Liver (tissue), 9 donors: ENCODE data around the gene ZNF678. TPM values are rescaled to one million over a fixed set of nuclear protein-coding genes. Genes with fewer than 3 reads are reported as not detected.

ENCODE experiments used
- DNase-seq: peaks from one replicate; pipeline ENCODE4 v3.0.0-alpha.2; 2017; ENCODE audit warnings: low spot score
- H3K27ac ChIP-seq, 2 donors: one replicate each; pipeline ENCODE4 v1.7.0; 2013; ENCODE audit warnings: inconsistent platforms in 2 of 2, low read length in 2 of 2, control low read depth in 1 of 2, low read depth in 1 of 2, mild to moderate bottlenecking in 1 of 2
- H3K27me3 ChIP-seq, 4 donors: one replicate each; pipeline versions ENCODE4 v1.6.1 to v1.7.0; 2013; ENCODE audit warnings: low read length in 3 of 4, inconsistent platforms in 1 of 4, mild to moderate bottlenecking in 1 of 4, moderate library complexity in 1 of 4; ENCODE audit not compliant: control insufficient read depth in 4 of 4, insufficient read depth in 4 of 4
- H3K36me3 ChIP-seq, 4 donors: one replicate each; pipeline versions ENCODE4 v1.6.1 to v1.7.0; 2013; ENCODE audit warnings: low read length in 3 of 4, mild to moderate bottlenecking in 3 of 4, low read depth in 1 of 4, moderate library complexity in 1 of 4; ENCODE audit not compliant: control insufficient read depth in 4 of 4, insufficient read depth in 3 of 4
- H3K4me1 ChIP-seq, 4 donors: one replicate each; pipeline versions ENCODE4 v1.6.1 to v1.7.0; 2013; ENCODE audit warnings: low read length in 3 of 4, mild to moderate bottlenecking in 3 of 4, moderate library complexity in 1 of 4; ENCODE audit not compliant: control insufficient read depth in 4 of 4, insufficient read depth in 4 of 4
- H3K4me3 ChIP-seq, 3 donors: one replicate each; pipeline versions ENCODE4 v1.6.1 to v1.7.0; 2013; ENCODE audit warnings: low read length in 3 of 3, control low read depth in 1 of 3, low read depth in 1 of 3, mild to moderate bottlenecking in 1 of 3
- H3K9ac ChIP-seq, 2 donors: one replicate each; pipeline ENCODE4 v1.7.0; 2013; ENCODE audit warnings: low read length in 2 of 2, mild to moderate bottlenecking in 2 of 2, moderate library complexity in 2 of 2, control low read depth in 1 of 2, low read depth in 1 of 2
- H3K9me3 ChIP-seq, 4 donors: one replicate each; pipeline versions ENCODE4 v1.6.1 to v1.7.0; 2013; ENCODE audit warnings: low read length in 3 of 4; ENCODE audit not compliant: control insufficient read depth in 4 of 4
- ATF3 ChIP-seq: IDR thresholded peaks from 2 replicates; pipeline ENCODE4 v1.6.1; 2016; ENCODE audit warnings: antibody characterized with exemption
- CTCF ChIP-seq: fragments of 150-350 bp; IDR thresholded peaks from 2 replicates; pipeline ENCODE4 v1.5.1; 2017; ENCODE audit warnings: improper control_type of control experiment, low read depth, low read length; ENCODE audit not compliant: missing input control
- EGR1 ChIP-seq, 2 donors: IDR thresholded peaks; 2 replicates each; pipeline ENCODE4 v1.6.1; 2016 to 2018; ENCODE audit warnings: antibody characterized with exemption in 2 of 2, low read depth in 2 of 2
- FOXA1 ChIP-seq: IDR thresholded peaks from 2 replicates; pipeline ENCODE4 v1.6.1; 2016; ENCODE audit warnings: antibody characterized with exemption
- FOXA2 ChIP-seq: IDR thresholded peaks from 2 replicates; pipeline ENCODE4 v1.6.1; 2016; ENCODE audit warnings: antibody characterized with exemption
- GABPA ChIP-seq, 2 donors: IDR thresholded peaks in 1 of 2; conservative IDR thresholded peaks in 1 of 2; 2 replicates each; pipeline ENCODE4 v1.6.1; 2016; ENCODE audit warnings: antibody characterized with exemption in 2 of 2, mild to moderate bottlenecking in 1 of 2, moderate library complexity in 1 of 2
- HNF4A ChIP-seq, 2 donors: conservative IDR thresholded peaks; 2 replicates each; pipeline ENCODE4 v1.6.1; 2016; ENCODE audit warnings: antibody characterized with exemption in 2 of 2, mild to moderate bottlenecking in 2 of 2
- HNF4G ChIP-seq: IDR thresholded peaks from 2 replicates; pipeline ENCODE4 v1.6.1; 2016; ENCODE audit warnings: antibody characterized with exemption
- JUND ChIP-seq, 2 donors: IDR thresholded peaks; 2 replicates each; pipeline ENCODE4 v1.6.1; 2016; ENCODE audit warnings: antibody characterized with exemption in 2 of 2
- MAX ChIP-seq: IDR thresholded peaks from 2 replicates; pipeline ENCODE4 v1.6.1; 2016; ENCODE audit warnings: antibody characterized with exemption
- NR2F2 ChIP-seq: IDR thresholded peaks from 2 replicates; pipeline ENCODE4 v1.6.1; 2016; ENCODE audit warnings: antibody characterized with exemption
- RAD21 ChIP-seq, 2 donors: IDR thresholded peaks; 2 replicates each; pipeline ENCODE4 v1.6.1; 2016; ENCODE audit warnings: antibody characterized with exemption in 2 of 2, mild to moderate bottlenecking in 2 of 2
- REST ChIP-seq: IDR thresholded peaks from 2 replicates; pipeline ENCODE4 v1.6.1; 2016; ENCODE audit warnings: antibody characterized with exemption, mild to moderate bottlenecking
- RXRA ChIP-seq, 2 donors: IDR thresholded peaks; 2 replicates each; pipeline ENCODE4 v1.6.1; 2017 to 2018; ENCODE audit warnings: antibody characterized with exemption in 2 of 2, mild to moderate bottlenecking in 1 of 2
- SP1 ChIP-seq: IDR thresholded peaks from 2 replicates; pipeline ENCODE4 v1.6.1; 2018; ENCODE audit warnings: antibody characterized with exemption, mild to moderate bottlenecking
- TAF1 ChIP-seq: conservative IDR thresholded peaks from 2 replicates; pipeline ENCODE4 v1.6.1; 2016; ENCODE audit warnings: antibody characterized with exemption, mild to moderate bottlenecking
- YY1 ChIP-seq: IDR thresholded peaks from 2 replicates; pipeline ENCODE4 v1.6.1; 2016; ENCODE audit warnings: antibody characterized with exemption, mild to moderate bottlenecking
- ZBTB33 ChIP-seq: IDR thresholded peaks from 2 replicates; pipeline ENCODE4 v1.6.1; 2016; ENCODE audit warnings: antibody characterized with exemption
- WGBS: extraction: QIAGEN DNeasy Blood & Tissue Kit; methylation state at CpG from one replicate; pipeline ENCODE4 v1.1.7; 2013; 5-methylcytosine and 5-hydroxymethylcytosine counted together
- polyA plus RNA-seq, 2 donors: library from polyadenylated mRNA; stranded (reverse) in 1 of 2; unstranded in 1 of 2; fragments of 200-250 nt in 1 of 2; fragments of >200 nt in 1 of 2; fragmentation: Nextera tagmentation in 1 of 2; extraction: Ambion mirVana in 1 of 2; gene quantifications; one replicate each; pipeline versions ENCODE4 v1.2.1 to v1.2.3, GENCODE V29; 2013 to 2015
- total RNA-seq, 2 donors: library from RNA; depleted of rRNA; stranded (reverse); fragments of >200 nt; gene quantifications; one replicate each; pipeline ENCODE4 v1.2.3, GENCODE V29; 2014
- donor health status: healthy.
- donor health status: healthy.
- donor health status: healthy.
- donor health status: healthy.
- donor health status: healthy.

The ZNF678 gene
- total and polyA plus RNA-seq, 4 donors: 0.76 to 16.6 (median 4.2) TPM

- H3K9ac ChIP-seq: no peak overlapping the region
- TF ChIP-seq GABPA (IDR thresholded peaks at IDR 0.05 in 1 of 2, conservative IDR thresholded peaks at IDR 0.05 in 1 of 2) (no peak), EGR1 (IDR thresholded peaks at IDR 0.05; ENCODE audit: low read depth in 2 of 2) (no peak), RAD21 (IDR thresholded peaks at IDR 0.05) (no peak), ATF3 (no peak)
- H3K27me3 ChIP-seq: no peaks in the 10 kb centered on the region
- H3K4me3 ChIP-seq: no peak overlapping the region
- H3K36me3 ChIP-seq: no peaks in the 10 kb centered on the region
- 94% methylated on average over 5 of the region's 5 CpGs for WGBS
- peaks cover 2 to 9% (median 6%) of the 10 kb centered on the region in 4 donors for H3K9me3 ChIP-seq
- no peak overlapping the region for H3K27ac ChIP-seq
- no peak for DNase-seq
- H3K4me1 ChIP-seq: peaks cover 2 to 5% (median 5%) of the 10 kb centered on the region in 4 donors
These were observed 22.9 kb upstream of the ZNF678 start for GRCh38 chr1:227540170-227541098.

- H3K9me3 ChIP-seq: peaks cover 0 to 9% (median 6%) of the 10 kb centered on the region in 4 donors
- H3K27me3 ChIP-seq: no peaks in the 10 kb centered on the region
- H3K4me1 ChIP-seq: peaks cover 2 to 5% (median 5%) of the 10 kb centered on the region in 4 donors
- no peak overlapping the region for H3K27ac ChIP-seq
- DNase-seq: no peak
- H3K4me3 ChIP-seq: no peak overlapping the region
- WGBS: 98% methylated on average over 5 of the region's 5 CpGs
- no peaks in the 10 kb centered on the region for H3K36me3 ChIP-seq
- TF ChIP-seq NR2F2 (no peak), CTCF (no peak), SP1 (no peak), JUND (IDR thresholded peaks at IDR 0.05) (no peak), MAX (no peak), GABPA (IDR thresholded peaks at IDR 0.05 in 1 of 2, conservative IDR thresholded peaks at IDR 0.05 in 1 of 2) (no peak), EGR1 (IDR thresholded peaks at IDR 0.05; ENCODE audit: low read depth in 2 of 2) (no peak), YY1 (no peak), ATF3 (no peak), HNF4A (conservative IDR thresholded peaks at IDR 0.05) (no peak), RAD21 (IDR thresholded peaks at IDR 0.05) (no peak), REST (no peak), HNF4G (no peak), FOXA2 (no peak), RXRA (IDR thresholded peaks at IDR 0.05) (no peak), FOXA1 (no peak), ZBTB33 (no peak), TAF1 (no peak)
- no peak overlapping the region for H3K9ac ChIP-seq
These were observed 22.2 kb upstream of the ZNF678 start for GRCh38 chr1:227541129-227541528.
